T-helper 9 cell (primary cell): ENCODE results near the gene LNPEP.
"Not testable (repeated sequence)": the region's sequence is repeated elsewhere in the genome, so short reads cannot be mapped to it uniquely, and the experiment has no call there.

Experiments
- DNase-seq: peaks from one replicate; pipeline ENCODE4 v3.0.0-alpha.2; 2020

Gene LNPEP

GRCh38 chr5:96930589-96930988, 5.3 kb upstream of the LNPEP start:
- DNase-seq = no peak

GRCh38 chr5:96931037-96931436, 4.8 kb upstream of the LNPEP start:
- DNase-seq = not testable (repeated sequence)

GRCh38 chr5:96931605-96932004, 4.3 kb upstream of the LNPEP start:
- DNase-seq = no peak

- DNase-seq = no peak
Measured at GRCh38 chr5:96932026-96932425, 3.9 kb upstream of the LNPEP start.

- no peak for DNase-seq
Measured at GRCh38 chr5:96933764-96934707, 1.8 kb upstream of the LNPEP start.

- peak; percentile 85 for DNase-seq
Measured at GRCh38 chr5:96934708-96935558, 947 bp upstream of the LNPEP start.

- DNase-seq = peak; percentile 31
Measured at GRCh38 chr5:96936431-96937320, 796 bp downstream of the LNPEP start.

- DNase-seq = no peak
Measured at GRCh38 chr5:96940586-96940985, 4.7 kb downstream of the LNPEP start.

- no peak for DNase-seq
Measured at GRCh38 chr5:96941140-96941539, 5.3 kb downstream of the LNPEP start.

GRCh38 chr5:96942078-96942477, 6.2 kb downstream of the LNPEP start:
- DNase-seq = no peak

GRCh38 chr5:96942911-96943310, 7.0 kb downstream of the LNPEP start:
- no peak for DNase-seq

GRCh38 chr5:96943799-96944198, 7.9 kb downstream of the LNPEP start:
- no peak for DNase-seq

GRCh38 chr5:96945144-96945897, 9.4 kb downstream of the LNPEP start:
- DNase-seq = no peak

GRCh38 chr5:96946381-96946780, 10.5 kb downstream of the LNPEP start:
- DNase-seq = no peak

- DNase-seq = no peak
Measured at GRCh38 chr5:96952118-96952750, 16.4 kb downstream of the LNPEP start.

- DNase-seq = no peak
Measured at GRCh38 chr5:96952974-96953730, 17.3 kb downstream of the LNPEP start.

- no peak for DNase-seq
Measured at GRCh38 chr5:96957254-96958049, 21.6 kb downstream of the LNPEP start.

- no peak for DNase-seq
Measured at GRCh38 chr5:96958977-96959376, 23.1 kb downstream of the LNPEP start.

- no peak for DNase-seq
Measured at GRCh38 chr5:96961053-96961452, 25.2 kb downstream of the LNPEP start.

- no peak for DNase-seq
Measured at GRCh38 chr5:96962540-96962991, 26.7 kb downstream of the LNPEP start.
